GM21423 (cell line): ENCODE results near the gene MICAL3.
A peak's percentile ranks its signal among the peaks of the same experiment; 100 is the strongest.
"Not testable (repeated sequence)": the region's sequence is repeated elsewhere in the genome, so short reads cannot be mapped to it uniquely, and the experiment has no call there.

ENCODE experiments used
- ATAC-seq: cut with Tn5 transposase; IDR thresholded peaks from one replicate; pipeline ENCODE4 v1.9.1; 2021; ENCODE audit warnings: mild to moderate bottlenecking, moderate library complexity; ENCODE audit not compliant: unreplicated experiment

The MICAL3 gene

DNA sequence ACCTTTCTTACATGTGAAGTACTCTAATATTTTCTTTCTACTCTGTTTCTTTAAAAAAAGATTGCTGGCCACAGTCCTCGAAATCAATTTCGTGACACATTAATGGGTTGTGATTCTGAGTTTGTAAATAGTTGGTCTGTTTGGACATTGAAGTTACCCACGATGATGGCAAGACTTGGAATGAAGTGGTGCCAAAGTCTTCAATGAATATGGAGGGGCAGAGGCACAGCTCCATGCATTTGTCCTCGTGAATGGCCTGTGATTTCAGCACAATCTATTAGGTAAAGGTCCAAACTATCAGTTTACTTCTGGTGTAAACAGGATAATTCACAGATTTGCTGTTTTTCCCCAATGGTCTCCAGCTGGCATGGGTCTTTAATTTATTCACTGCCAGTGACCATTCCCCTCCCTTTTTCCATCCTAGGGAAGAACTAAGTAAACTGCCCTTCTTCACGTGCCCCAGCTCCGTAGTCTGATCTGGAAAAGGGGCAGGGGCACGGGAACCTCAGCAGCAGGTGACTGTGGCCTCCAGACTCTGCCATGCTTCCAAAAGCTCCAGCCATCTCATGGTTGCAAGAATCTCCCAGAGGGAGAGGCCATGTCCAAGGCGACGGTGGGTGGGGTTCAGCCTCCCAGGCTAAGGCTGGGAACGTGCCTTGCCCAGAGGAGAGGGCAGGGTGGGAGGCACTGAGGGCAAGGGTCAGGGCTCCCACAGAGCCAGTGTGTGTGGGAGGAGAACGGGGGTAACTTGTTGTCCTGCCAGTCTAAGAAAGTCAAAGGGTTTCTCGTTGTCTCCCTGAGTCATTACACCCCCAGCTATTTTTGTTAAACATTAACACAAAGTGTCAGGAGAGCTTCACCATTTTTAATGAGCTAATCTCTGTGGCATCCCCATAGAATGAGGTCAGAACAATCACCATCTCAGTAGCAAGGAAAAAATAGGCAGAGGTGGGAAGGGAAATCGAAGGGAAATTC, 36.6 kb upstream of the MICAL3 start:
- no peak for ATAC-seq

DNA sequence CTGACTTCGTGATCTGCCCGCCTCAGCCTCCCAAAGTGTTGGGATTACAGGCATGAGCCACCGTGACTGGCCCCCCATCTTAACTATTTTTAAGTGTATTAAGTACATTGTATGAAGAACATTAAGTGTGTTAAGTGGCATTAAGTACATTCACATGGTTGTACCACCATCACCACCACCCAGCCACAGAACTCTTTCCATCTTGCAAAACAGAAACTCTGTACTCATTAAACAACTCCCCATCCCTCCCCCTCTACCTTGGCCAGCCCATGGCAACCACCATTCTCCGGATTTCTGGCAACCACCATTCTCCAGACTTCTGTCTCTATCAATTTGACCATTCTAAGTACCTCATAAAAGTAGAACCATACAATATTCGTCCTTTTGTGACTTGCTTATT, 35.6 kb upstream of the MICAL3 start:
- ATAC-seq, result no peak

DNA sequence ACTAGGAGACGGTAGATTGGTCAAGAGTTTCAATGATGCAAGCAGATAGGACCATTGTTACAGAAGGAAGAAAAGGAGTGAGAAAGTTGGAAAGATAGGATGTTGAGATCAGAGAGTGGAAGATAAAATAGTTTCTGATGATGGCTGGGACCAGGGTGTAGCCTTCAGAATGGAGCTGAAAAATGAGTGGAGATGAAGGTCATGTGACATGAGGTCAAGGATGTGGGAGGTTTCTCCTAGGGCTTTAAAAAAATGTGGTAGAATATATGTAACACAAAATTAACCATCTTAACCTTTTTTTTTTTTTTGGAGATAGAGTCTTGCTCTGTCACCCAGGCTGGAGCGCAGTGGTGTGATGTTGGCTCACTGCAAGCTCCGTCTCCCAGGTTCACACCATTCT, 35.1 kb upstream of the MICAL3 start:
- ATAC-seq, result no peak

DNA sequence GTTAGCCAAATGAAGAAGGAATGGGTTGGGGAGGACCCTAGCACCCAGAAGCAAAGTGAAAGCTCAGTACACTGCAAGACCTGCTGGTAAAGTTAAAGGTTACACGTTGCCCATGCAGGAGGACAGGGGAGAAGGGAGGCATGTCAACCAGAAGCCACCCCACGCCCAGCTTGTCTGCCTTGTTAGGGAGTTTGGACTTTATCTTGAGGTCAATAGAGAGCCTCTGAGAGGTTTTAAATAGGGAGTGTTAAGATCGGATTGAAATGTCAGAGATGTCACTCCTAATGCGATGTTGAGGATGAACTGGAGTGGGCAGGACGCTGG, 34.7 kb upstream of the MICAL3 start:
- ATAC-seq, result no peak

DNA sequence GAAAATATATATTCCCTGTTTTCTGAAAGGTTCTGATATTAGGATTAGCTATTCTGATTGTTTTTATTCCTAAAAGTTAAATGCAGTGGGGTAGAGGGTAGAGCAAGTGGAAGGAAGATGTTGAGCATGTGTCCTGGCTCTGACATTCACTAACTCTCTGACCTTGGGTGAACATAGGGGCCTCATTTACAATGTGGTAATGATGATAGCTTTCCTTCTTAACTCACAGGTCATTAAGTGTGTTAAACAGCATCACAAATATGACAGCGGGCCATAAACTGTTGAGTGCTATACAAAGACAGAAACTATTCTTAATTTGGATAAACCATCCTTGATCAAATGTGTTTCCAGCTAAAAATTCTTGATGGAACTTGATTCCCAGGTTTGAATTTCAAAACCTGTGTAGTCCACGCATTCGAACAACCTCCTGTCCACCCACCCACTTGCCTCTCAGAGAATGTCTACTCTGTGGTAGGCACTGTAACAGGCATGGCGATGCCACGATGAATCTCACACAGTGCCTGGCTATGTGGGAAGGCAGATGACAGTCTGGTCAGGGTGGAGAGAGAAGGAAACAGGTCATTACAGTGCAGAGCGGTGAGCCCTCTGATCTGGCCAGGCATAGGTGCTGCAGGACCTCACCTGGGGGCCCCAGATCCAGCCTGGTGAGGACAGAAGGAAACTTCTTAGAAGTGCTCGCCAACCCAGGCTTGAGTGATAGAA, 34.2 kb upstream of the MICAL3 start:
- no peak for ATAC-seq

DNA sequence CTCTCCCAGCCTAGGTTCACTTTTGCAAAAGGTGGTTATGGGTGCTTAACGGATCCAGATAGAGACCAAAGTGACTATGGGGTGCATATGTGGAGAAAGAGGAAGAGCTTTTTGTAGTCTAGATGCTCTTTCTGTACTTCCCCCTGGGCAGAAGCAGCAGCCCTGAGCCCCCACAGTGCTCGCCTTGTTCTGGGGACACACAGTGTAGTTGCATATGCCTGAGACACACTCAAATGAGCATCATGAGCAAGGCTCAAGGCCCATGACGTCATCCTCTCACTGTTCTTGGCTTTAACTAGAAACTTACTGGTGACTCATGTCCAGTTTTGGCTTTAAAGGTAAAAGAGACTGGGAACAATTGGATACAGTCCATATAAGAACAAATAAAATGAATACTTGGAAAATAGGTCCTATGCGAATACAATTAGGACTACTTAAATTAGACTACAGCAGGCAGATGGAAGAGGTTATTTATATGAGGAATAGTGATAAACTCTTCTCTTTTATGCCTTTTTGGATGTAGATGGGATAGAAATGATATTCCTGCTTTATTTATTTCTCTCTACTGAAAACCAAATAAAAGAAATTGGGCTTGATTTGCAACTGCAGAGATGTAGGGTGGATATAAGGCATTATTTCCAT, 33.3 kb upstream of the MICAL3 start:
- peak; percentile 53 for ATAC-seq

DNA sequence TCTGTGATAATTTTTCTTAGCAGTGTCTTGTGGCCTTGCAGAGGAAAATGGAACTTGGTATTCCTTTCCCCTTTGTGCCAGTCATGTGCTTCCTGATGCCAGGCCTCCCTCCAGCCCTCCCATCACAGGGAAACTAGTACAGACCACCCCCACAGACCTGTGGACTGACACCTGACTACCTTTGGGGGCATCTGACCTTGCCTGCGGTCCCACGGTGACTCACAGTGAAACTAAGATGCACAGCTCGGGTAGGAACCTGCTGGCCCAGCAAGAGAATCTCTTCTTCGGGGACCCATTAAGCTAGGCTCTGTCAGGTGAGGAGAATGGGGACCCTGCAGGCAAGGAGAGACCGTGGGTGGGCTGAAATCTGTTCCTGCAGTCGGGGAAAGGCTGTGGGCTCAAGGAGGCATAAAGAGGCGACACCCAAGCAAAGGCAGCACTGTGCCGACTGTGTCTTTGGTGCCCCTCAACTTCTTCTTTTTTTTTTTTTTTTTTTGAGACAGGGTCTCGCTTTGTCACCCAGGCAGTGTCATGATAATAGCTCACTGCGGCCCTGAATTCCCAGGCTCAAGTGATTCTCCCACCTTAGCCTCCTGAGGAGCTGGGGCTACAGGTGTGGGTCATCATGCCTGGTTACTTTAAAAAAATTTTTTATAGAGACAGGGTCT, 32.6 kb upstream of the MICAL3 start:
- peak; percentile 59 for ATAC-seq

DNA sequence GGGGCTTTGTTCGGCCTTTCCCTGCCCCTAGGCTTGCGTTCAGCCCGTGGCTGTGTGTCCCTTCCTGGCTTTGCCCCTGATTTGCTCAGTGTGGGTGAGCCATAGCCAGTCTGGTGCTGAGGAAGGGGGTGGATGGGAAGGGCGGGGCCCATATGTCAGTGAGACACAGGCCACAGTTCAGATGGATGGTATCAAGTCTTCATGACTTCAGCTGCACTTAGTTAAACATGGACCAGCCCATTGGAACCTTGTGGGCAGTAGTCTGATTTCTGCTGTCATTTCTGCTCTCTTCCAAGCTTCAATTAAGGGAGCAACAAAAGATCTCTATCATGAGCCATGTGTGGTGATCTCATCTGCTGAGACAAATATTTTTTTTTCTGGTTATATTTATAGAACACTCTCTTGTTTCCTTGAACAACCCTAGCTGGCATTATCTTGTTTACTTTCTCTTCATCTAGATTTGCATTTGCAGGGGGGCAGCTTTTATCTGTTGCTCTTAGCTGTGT, 31.9 kb upstream of the MICAL3 start:
- ATAC-seq, result no peak

DNA sequence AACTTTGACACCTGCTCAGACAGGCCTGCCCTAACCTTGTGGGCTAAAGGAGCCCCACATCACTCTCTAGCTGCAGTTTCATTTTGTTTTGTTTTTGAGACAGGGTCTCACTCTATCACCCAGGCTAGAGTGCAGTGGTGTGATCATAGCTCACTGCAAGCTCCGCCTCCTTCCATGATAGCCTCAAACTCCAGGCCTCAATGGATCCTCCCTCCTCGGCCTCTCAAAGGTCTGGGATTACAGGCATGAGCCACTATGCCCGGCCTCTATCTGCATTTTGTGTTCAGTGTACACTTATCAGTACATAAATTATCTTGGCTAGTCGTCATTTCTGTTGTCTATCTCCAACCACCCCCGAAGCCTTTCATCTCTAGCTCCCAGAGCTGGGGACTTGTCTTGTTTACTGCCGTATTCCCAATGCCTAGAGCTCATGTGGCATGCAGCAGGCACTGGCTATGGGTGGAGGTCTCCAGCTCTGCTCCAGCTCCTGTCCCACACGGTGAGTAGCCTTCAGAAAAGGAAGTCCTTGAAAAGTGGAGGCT, 31.3 kb upstream of the MICAL3 start:
- no peak for ATAC-seq

DNA sequence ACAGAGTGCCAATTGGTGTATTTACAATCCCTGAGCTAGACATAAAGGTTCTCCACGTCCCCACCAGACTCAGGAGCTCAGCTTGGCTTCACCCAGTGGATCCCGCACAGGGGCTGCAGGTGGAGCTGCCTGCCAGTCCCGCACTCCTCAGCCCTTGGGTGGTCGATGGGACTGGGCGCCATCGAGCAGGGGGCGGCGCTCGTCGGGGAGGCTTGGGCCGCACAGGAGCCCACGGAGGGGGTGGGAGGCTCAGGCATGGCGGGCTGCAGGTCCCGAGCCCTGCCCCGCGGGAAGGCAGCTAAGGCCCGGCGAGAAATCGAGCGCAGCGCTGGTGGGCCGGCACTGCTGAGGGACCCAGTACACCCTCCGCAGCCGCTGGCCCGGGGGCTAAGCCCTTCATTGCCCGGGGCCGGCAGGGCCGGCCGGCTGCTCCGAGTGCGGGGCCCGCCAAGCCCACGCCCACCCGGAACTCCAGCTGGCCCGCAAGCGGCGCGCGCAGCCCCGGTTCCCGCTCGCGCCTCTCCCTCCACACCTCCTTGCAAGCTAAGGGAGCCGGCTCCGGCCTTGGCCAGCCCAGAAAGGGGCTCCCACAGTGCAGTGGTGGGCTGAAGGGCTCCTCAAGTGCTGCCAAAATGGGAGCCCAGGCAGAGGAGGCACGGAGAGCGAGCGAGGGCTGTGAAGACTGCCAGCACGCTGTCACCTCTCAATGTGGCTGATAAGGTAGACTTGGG, 29.0 kb upstream of the MICAL3 start:
- not testable (repeated sequence) for ATAC-seq

DNA sequence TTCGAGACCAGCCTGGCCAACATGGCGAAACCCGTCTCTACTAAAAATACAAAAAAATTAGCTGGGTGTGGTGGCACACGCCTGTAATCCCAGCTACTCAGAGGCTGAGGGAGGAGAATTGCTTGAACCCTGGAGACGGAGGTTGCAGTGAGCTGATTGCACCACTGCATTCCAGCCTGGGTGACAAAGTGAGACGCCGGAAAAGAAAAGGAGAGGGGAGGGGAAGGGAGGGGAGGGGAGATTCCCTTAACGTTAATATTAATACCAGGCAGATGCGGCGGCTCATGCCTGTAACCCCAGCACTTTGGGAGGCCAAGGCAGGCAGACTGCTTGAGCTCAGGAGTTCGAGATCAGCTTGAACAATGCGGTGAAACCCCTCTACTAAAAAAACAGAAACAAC, 26.8 kb upstream of the MICAL3 start:
- not testable (repeated sequence) for ATAC-seq

DNA sequence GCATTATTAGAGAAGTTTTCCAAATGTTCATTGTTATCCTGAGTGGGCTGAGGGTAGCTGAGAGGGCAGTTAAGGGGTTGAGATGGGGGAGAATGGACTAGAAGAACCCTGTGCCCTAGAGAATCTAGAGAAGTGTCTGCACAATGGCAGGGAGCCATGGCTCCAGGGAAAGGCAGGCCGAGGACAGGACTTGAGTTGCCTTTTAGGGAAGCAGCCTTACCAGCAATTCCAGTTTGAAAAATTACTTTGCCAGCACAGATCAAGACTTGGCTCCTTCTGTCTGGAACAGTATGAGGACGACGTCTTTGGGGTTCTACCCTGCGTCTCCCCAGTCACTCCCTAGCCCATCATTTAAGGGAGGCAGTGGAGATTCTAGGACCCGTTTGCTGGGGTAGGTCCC, 25.7 kb upstream of the MICAL3 start:
- no peak for ATAC-seq

DNA sequence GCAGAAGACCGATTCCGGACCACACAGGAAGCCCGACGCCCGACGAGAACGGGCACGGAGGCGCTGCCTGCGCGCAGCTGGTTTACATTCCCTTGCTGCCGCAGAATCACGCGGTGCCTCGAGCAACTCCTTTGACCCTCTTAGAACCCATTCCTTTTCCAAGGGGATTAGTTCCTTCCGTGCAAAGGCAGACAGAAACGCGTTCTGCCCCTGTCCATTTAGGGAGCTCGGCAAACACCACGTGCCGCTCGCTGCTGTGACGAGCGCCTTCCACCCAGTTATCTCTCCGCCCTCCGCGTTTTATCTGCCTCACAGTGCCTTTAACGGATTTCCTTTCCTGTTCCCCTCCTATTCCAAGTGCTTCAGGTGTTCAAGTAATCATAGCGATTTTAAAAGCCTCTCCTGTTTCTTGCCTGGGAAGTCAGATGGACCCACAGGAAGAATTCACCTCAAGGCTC, 24.1 kb upstream of the MICAL3 start:
- no peak for ATAC-seq

DNA sequence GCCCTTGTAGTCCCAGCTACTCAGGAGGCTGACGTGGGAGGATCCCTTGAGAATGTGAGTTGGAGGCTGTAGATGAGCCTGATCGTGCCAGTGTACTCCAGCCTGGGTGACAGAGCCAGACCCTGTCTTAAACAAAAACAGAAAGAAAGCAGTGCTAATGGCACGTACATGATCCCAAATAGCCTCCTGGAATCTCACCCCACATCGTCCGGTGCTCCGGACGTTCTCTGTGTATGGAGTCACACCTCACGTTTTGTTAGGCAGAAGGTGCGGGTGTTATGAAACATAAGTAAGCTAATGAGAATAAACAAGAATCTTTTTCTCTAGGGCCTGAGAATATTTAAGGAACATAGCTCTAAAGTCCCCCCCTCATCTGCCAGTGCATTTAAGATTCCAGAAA, 23.7 kb upstream of the MICAL3 start:
- no peak for ATAC-seq

DNA sequence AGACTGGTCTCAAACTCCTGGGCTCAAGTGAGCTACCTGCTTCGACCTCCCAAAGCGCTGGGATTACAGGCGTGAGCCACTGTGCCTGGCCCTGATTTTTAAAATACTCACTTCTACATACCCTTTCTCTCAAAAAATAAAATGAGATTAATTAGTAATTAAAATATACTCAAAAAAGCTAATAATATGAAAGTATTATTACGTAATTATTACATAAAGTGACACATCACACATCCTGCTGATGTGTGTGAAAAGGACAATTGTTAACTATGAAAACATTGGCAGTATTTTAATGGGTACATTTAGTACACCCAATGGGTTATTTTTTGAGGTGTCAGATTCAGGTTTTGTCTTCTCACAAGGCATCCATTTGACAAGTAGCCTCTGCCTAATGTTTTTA, 21.4 kb upstream of the MICAL3 start:
- ATAC-seq, result no peak

DNA sequence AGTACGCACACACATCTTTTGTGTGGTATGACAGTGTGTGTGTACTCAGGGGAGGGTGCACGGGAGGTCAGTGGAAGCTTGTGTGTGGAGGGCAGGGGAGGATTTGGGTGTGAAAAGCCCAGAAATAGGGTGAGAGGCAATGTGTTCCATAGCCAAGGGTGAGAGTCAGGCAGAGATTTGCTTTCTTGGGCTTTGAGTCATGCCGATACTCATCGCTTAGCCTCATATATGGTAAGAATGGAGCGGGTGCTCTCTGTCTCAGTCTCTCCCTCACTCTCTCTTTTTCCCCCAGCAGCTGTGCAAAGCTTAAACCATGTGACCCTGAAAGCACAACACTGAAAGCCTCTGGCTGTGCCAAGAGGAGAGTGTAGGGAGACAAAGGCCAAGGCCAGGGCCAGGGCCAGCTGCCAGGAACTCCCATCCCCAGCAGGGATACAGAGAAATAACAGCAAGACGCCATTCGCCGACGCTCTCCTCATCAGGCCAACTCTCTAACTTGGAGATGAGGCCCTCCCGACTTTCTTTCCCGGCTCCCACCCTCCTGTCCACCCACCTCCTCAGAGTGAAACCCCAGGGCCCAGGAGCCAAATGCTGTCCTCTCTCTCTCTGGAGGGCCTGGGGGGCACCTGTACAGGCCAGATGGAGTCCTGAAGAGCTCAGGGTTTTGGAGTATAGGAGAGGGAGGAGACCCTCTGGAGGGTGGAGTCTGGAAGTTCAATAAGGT, 20.3 kb upstream of the MICAL3 start:
- ATAC-seq, result no peak

DNA sequence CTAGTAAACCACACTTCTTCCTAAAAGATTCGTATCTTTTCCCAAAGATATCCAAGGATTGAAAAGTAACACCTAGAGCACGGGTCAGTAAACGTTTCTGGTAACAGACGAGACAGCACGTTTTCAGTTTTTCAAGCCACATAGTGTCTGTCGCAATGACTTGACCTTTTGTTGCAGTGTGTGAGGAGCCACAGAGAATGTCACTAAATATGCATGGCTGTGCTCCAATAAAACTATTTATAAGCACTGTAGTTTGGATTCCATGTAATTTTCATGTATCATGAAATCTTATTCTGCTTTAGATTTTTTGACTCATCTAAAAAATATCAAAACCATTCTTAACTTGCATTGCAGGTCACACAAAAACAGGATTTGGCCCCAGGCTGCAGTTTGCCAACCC, 18.3 kb upstream of the MICAL3 start:
- no peak for ATAC-seq

DNA sequence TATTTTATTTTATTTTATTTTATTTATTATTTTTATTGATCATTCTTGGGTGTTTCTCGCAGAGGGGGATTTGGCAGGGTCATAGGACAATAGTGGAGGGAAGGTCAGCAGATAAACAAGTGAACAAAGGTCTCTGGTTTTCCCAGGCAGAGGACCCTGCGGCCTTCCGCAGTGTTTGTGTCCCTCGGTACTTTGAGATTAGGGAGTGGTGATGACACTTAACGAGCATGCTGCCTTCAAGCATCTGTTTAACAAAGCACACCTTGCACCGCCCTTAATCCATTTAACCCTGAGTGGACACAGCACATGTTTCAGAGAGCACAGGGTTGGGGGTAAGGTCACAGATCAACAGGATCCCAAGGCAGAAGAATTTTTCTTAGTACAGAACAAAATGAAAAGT, 16.5 kb upstream of the MICAL3 start:
- ATAC-seq, result not testable (repeated sequence)

DNA sequence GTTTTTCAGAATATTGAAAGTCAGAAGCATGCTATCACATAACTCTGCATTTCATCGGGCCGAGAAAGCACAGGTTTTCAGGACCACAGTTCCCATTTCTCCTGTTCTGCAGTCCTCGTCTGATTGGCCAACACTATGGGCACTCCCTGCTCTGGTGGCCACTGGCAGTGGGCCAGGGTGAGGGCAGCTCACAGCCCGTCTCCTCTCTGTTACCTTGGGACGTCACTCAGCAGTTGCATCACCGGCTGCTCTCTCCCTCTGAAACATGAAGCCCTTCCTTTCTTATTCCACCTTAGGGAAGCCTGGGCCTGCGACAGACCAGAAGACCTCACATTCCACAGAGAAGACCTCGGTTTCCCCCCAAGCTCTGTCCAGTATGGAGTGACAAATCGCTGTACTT, 11.4 kb upstream of the MICAL3 start:
- ATAC-seq, result no peak
